NCI-H1105 (cell line): ENCODE measurements around the gene RAB6A.
"Not testable (repeated sequence)": the region's sequence is repeated elsewhere in the genome, so short reads cannot be mapped to it uniquely, and the experiment has no call there.

ENCODE experiments used
- DNase-seq: peaks from one replicate; lab custom pipeline; 2025; lab: John Stamatoyannopoulos, UW

Gene RAB6A

DNA sequence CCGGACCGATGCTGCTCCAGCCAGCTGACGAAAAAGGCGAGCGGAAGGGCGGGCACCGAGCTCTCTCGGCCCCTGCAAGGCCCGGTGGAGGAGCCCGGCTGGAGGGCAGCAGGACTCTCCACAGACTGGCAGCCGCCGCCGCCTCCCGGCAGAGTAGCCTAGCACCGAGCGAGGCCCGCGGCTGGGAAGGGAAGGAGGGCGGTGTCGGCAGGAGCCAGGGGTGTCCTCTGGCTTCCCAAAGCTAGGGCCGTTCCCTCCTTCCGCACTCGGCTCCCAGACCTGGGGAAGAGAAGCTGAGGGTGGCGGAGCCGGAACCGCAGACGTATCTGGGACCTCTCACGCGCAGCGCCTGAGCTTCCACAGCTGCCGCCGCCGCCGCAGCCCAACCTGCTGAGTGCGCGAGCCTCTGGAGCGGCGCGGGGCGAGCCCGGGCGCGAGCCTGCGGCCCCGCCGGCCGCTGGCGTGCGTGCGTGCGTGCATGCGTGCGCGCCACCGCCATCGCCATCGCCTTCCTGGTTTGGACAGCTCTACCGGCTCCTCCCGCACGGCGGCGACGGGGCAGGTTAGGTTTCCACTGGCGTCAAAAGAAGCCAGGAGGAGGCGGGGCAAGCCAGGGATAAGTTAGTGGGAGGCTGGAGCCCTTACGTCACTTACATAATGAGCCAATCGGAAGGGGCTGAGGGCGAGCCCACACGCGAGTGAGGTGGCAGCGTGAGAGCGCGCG lies at the start of gene RAB6A:
Gene RAB6A (minus strand): TSS at position 396 of the 724 bp plus-strand sequence. CDS start 439 bp downstream, outside the sequence.
- peak; percentile 100 for DNase-seq

DNA sequence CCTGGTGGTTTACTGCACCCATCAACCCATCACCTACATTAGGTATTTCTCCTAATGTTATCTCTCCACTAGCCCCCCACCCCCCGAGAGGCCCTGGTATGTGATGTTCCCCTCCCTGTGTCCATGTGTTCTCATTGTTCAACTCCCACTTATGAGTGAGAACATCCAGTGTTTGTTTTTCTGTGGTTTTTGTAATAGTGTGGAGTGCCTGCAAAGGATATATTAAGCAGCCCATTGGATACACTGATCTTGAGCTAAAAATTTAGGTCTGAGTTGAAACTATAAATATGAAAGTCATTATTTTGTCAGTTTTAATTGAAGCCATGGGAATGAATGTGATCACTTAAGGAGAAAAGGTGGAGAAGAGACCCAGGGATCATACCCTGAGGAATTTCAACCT lies 49.8 kb upstream of the RAB6A start:
- DNase-seq = no peak

DNA sequence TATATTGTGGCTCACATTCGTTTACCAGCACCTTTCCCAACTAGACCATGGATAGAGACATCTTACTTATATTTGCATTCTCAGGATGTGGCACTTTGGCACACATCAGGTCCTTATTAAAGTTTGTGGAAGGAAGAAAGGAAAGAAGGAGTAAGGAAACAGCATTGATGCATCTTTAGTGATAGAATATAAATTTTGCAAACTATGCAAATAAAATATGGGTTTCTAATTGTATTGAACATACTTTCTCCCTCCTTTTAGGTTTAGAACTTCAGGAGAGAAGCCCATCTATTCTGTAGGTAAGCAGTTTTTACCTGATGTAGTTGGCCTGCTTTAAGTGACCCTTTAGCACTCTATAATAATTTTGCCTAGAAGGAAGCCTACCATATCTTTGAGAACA lies 47.2 kb upstream of the RAB6A start:
- DNase-seq = no peak

DNA sequence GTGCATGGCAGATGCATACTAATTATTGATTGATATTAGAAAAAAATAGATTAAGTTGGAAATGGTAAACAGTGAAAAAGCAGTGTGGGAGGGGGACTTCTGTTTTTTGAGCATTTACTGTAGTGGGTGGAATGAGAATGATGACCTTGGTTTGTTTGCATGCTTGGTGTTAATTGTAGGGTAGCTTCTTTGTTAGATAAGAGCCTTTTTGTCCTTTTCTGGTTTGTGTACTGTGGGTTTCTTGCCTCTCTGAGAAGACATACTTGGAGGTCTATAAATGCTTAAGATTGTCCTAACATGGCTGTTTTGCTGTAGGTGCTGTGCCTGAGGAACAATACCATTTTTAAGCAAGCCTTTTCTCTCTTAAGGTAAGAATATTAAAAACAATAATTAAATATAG lies 43.8 kb upstream of the RAB6A start:
- no peak for DNase-seq

DNA sequence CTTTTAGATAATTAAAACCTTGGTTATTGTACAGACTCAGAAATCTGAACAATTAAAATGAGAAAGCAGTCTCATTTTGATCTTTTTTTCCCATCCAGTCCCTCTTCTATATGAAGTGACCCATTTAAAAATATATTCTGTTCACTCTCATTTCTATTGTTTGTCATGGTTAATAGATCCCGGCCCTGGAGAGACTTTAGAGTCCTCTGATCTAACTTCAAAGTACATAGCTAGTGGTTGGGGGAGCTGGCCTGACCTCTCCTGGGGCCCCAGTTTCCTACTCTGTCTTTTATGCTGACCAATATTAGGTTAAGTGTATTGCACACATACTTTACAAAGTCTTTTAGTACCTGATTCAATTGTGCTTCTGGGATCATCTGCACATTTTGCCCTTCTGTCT lies 40.3 kb upstream of the RAB6A start:
- DNase-seq = no peak

DNA sequence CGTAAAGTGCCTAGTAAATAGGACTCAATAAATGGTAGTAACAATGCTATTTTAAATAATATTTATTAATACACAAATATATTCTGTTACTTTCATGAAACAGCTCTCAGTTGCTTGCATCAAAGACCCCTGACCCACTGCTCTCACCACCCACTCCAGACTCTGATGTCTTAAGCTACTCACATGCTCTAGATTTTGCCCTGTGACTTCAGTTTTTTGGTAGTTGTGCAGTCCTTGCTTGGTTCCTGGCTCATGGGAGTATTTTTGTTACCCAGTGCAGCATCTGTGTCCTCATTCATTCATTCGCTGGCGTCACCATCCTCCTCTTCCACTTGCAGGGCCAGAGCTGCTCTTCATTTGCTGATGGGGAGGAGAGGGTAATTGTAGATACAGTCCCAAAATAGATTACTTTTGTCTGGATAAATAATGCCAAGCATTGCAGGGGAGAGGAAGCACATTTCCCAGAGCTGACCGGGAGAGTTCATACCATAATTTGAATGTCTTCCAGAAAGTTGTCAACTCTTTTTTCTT lies 39.5 kb upstream of the RAB6A start:
- DNase-seq = no peak

DNA sequence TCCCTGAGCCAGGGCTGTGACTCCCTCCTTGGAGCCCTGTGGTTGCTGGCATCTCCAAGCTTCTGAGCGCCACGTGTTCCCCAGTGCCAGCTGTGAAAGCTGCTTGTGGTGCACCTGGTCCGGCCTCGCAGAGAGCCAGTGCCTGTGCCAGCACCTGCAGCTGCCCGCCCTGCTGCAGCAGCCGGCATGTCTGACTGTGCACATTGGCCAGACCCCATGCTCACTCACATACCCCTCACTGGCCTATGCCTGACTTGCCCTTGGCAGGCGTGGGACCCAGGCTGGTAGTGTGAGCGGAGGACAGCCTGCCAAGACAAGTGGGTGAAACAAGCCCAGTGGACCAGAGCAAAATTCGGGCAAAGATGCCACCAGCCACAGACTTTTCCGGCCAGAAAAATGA lies 36.6 kb upstream of the RAB6A start:
- peak; percentile 80 for DNase-seq

DNA sequence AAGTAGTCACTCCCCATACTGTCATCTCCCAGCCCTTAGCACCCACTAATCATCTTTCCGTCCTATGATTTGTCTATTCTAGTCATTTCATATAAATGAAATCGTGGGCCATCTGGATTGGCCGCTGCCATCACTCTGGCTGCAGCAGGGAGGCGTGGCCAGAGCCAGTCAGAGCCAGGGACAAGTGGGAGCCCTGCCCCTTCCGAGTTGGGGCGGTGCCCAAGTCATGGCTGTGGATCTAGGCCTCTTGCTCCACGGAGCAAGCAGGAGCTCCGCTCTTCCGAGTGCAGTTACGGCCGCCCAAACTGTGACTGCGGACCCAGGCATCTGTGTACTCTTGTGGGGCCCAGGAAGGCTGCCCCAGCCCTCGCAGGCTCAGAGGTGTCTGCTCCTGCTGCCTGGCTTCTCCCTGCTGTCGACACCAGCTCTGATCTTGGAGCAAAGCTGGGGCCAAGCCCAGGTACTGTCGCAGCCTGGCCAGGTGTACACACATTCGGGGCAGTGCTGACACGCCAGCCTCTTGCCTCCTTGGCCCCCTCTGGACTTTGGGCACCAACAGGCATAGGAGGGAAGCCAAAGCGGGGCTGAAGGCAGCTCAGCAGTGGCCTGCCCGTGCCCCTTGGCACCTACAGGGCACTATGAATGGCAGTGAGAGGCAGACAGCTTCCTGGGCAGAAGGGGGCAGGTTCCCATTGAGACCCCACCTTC lies 35.2 kb upstream of the RAB6A start:
- DNase-seq = no peak

DNA sequence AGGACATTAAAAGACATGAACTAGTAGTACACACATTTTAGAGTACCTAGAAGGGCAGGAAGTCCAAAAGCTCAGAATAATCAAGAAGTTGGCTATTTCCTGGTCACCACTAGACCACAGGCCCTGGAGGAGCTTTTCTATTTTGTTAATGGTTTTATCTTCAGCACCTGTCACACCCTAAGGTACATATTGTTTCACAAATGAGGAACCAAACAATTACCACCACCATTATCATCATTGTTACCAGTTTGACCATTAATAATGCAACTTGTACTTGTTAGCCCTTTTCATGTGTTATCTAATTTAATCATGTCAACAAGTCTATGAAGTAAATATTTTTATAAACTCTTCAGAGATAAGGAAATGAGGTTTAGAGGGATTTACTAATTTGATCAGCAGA lies 31.7 kb upstream of the RAB6A start:
- DNase-seq = no peak

DNA sequence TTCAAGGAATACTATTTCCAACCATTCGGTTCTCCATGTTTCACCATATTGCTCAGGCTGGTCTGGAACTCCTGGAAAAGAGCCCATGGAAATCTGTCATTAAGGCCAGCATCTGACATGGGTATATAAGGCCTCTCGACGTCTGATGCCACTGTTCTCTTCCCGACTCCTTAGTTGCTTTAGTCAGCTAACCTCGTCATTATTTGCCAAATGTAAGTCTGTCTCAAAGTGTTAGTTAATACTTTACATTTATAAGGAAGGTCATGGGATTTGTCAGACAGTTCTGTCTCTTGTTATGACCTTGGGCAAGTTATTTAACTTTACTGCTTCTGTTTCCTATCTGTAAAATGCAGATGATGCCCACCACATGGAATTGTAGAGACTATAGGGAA lies 28.4 kb upstream of the RAB6A start:
- no peak for DNase-seq

DNA sequence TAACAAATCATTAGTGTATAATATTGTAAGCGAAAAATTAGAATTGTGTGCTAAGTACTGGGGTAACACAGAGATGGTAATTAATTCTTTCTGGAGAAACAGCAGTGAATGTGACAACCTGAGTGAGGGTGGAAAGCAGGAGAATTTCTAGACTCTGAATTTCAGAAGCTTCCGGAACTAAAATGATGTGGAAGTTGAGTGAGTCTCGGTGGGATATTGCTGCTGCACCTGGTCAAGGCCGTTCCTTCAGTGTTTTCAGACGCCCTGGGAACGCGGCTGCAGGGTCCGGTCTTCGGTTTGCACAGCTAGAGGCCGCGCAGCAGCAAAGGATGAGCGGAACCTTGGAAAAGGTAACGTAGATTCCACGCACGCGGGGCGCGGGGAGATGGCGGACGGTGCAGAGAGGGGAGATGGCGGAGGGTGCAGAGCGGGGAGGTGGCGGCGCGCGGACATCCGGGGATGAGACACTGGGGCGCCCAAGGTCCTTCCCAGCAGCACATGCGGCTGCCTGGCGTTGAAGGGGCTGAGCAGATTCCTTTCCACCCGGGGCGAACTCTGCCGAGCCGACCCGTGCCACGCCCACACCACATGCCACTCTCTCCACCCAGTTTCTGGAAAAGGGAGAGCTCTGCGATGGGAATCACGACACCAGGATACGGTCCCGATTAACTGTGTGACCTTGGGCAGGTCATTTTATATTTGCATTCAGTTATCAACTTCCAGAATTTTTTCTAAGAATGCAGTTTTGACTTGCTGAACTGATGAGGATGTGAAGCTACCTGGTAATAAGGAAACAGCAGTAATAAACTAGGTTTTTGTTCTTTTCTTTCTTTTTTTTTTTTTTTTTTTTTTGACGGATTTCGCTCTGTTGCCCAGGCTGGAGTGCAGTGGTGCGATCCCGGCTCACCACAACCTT lies 27.0 kb upstream of the RAB6A start, which contains the start of gene MRPL48:
Gene MRPL48 (plus strand): TSS at position 232 of the 916 bp plus-strand sequence. CDS start 98 bp downstream, at position 330.
- peak; percentile 90 for DNase-seq

DNA sequence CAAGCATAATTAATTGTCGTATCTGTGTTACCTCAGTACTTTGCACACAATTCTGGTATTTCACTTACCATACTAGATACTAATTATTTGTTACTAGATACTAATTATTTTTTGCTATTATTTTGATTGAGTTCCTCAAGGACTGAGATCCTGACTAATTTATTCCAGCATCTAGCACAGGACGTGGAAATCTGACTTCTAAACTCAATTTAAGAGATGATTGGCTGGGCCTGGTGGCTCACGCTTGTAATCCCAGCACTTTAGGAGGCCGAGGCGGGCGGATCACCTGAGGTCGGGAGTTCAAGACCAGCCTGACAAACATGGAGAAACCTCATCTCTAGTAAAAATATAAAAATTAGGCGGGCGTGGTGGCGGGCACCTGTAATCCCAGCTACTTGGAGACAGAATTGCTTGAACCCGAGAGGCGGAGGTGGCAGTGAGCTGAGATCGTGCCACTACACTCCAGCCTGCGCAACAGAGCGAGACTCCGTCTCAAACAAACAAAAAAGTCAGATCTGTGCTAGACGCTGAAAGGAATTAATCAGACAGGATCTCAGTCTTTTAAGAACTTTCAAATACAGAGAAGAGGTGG lies 26.3 kb upstream of the RAB6A start:
- DNase-seq = no peak

DNA sequence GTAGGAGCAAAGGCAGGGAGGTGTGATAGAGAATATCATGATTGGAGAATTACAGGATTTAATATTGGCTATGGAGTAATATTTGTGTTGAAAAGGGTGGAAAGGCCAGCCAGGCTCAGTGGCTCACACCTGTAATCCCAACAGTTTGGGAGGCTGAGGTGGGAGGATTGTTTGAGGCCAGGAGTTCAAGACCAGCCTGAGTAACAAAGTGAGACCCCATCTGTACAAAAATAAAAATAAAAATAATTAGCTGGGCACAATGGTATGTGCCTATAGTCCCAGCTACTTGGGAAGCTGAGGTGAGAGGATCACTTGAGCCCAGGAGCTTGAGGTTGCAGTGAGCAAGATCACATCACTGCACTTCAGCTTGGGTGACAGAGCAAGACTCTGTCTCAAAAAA lies 24.6 kb upstream of the RAB6A start:
- not testable (repeated sequence) for DNase-seq

DNA sequence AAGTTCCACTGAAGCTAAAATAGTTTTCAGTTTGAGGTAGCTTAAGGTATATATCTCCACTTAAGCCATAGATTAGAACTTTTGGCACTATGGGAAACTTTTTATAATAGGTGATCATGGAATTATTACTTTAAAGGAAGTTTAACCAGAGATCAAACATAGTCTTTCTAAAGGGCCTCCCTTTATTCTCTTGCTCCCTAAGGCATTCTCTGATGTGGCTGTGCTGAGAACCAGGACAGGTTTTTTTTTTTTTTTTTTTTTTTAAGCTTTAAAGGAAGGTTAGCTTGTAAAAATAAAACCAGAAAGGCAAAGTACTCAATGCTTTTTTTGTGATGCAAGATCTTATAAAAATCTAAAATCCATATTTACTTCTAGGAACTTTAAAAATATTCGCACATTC lies 23.9 kb upstream of the RAB6A start:
- DNase-seq = no peak

DNA sequence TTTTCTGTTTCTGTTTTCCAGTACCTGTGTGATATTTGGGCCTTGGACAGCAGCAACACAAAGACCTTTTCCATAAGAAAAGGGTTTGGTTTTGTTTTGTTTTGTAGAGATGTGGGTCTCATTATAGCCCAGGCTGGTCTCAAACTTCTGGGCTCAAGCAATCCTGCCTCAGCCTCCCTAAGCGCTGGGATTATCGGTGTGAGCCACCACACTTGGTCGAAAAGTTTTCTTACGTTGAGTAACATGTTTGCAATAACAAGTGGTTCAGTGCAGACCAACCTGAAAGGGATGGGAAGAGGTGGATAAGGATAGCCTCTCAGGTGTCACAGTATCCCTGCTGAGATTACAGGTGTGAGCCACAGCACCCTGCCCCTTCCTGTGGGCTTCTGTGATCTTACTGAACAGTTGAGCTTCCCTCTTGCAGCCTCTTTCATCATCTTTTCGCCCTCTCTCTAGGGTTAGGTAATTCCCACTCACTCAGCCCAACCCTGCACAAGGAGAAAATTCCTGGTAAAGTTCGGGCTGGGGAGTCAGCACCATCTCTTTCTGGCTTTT lies 23.3 kb upstream of the RAB6A start:
- DNase-seq = no peak

DNA sequence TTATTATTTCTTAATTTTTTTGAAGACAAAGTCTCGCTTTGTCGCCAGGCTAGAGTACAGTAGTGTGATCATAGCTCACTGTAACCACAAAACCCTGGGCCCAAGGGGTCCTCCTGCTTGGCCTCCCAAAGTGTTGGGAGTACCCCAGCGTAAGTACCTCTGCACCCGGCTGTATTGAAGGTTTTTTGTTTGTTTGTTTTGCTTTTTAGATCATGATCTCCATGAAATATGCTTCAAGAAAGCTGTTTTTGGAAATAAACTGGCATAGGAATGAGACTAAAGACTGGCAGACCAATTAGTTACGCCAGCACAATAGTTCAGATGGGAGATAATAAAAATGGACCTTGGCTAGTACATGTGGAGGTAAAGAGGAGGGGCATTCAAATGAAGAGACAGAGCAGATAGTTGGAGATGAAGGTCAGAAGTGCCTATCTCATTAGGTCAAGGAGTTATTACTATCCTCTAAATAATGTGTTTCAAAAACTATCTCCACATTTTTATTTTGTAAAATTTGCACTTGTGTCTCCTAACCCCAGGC lies 22.7 kb upstream of the RAB6A start:
- DNase-seq = no peak

DNA sequence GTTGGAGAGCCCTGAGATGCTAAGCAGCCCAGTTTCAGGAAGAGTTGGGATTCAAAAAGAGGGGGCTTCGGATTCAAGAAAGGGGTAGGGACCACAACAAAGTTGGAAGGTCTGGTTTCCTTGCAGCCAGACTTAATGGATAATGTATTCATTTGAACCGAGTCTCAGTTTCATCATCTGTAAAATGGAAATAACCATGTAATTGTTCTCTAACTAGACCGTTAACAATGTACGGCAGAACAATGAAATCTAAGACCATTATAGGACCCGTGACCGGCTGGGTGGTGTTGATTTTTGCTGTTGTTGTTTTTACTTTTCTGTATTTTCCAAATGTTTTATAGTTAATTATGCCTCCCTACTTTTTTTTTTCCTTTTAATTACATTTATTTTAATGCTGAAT lies 20.4 kb upstream of the RAB6A start:
- DNase-seq = no peak

DNA sequence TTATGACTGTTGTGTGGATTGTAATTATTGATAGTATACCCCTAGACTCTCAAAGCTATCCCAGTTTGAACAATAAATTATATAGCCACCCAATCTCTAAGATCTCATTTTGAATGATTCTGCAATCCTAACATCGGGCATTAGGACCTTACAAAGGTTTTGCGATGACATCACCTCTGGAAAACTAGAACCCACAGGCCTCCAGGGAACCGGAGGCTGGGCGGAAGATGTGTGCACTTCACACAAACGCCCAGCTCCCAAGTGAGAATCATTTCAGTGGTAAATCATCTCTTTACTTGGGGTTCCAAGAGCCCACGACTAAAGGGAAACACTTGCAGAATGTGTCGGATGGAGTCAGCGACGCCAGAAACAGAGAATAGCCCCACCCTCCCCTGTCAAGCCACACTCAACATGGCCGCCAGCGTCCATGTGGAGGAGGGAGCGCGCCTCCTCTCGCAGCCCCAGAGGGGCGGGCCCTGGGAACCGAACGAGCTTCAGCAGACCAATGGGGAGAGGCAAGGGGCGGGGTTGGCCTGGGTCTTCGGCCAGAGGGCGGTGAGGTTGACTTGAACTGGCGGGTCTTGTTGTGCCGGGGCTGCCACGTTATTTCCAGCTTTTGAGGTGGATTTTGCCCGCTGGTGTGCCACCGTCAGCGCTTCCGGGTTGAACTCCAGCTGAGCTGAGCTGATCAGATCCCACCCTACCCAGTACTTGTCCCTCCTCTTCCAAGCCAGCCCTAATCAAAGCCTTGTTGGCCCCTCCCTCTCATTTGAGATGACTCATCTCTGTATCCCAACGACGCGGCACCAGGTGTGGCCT lies 18.4 kb upstream of the RAB6A start:
- peak; percentile 99 for DNase-seq

DNA sequence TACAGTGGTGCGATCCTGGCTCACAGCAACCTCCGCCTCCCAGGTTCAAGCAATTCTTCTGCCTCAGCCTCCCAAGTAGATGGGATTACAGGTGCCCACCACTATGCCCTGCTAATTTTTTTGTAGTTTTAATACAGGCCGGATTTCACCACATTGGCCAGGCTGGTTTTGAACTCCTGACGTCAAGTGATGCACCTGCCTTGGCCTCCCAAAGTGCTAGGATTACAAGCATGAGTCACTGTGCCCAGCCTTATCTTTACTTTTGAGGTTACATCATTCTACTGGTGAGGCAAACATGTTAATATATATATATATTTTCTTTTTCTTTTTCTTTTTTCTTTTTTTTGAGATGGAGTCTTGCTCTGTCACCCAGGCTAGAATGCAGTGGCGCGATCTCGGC lies 9.9 kb upstream of the RAB6A start:
- not testable (repeated sequence) for DNase-seq

DNA sequence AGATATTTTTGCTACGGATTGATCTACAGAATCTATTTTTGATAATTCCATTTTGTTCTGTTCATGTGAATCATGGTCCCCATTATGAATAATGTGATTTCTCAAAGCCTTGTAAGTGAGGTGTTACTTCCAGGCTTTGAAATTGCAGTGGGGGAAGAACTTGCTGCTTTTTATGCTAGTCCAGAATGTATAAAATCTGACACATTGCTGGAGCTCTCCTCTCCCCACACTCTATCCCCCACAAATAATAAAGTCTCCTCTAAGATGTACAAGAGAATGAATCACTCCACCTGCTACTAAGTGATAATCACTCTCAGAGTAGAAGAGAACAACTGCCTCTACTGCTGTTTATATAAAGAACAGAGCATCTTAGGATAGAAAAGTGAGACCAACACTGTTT lies 5.9 kb upstream of the RAB6A start:
- DNase-seq = no peak
